GM21526 (cell line): ENCODE results near the gene ASB10.

Experiments used
- ATAC-seq: cut with Tn5 transposase; IDR thresholded peaks from one replicate; pipeline ENCODE4 v1.9.1; 2021; ENCODE audit warnings: moderate library complexity; ENCODE audit not compliant: unreplicated experiment, low FRiP score

ASB10 gene

DNA sequence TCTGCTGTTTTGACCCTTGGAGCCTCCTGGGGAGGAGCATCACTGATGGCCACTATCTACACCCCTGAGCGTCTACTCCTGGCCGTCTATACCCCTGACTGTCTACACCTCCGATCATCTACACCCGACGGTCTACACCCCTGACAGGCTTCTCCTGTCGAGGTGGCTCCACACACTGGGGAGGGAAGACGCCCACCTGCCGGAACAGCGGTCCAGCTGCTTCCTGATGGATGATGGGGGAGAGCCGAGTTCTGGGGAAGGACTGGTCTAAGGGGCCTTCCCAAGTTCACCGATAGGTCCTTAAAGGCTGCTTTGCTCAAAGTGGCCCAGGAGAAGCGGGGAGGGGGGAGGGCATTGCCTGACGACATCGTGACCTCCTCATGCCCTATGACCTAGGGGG lies 58.9 kb downstream of the ASB10 start:
- no peak for ATAC-seq

DNA sequence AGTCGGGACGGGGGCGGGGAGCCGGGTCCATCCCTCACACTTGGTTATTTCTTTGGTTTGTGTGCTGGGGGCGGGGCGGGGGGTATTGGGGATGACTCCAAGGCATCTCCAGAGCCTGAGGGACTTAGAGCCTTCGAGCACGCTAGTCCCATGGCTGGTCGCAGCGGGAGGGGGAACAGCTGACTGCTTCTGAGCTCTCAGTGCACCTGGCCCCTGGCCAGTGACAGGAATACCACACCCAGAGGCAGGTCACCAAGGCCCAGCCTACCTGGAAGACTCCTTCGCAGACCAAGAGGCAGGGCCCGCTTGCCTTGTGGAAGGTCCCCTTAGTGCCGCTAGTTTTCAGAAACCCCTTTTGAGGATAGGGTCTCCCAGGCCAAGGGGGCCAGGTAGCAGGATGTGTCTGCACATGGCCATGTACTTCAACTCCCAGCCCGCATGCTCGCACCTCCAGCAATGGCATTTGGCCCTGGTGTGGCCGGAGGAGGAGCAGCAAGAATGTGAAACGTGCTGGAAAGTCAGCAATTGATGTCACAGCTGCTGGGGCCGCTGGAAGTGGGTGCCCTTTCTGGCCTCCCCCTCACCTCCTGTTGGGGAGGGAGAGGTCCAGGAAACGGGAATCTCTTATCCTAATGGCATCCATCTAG lies 60.4 kb downstream of the ASB10 start:
- no peak for ATAC-seq

DNA sequence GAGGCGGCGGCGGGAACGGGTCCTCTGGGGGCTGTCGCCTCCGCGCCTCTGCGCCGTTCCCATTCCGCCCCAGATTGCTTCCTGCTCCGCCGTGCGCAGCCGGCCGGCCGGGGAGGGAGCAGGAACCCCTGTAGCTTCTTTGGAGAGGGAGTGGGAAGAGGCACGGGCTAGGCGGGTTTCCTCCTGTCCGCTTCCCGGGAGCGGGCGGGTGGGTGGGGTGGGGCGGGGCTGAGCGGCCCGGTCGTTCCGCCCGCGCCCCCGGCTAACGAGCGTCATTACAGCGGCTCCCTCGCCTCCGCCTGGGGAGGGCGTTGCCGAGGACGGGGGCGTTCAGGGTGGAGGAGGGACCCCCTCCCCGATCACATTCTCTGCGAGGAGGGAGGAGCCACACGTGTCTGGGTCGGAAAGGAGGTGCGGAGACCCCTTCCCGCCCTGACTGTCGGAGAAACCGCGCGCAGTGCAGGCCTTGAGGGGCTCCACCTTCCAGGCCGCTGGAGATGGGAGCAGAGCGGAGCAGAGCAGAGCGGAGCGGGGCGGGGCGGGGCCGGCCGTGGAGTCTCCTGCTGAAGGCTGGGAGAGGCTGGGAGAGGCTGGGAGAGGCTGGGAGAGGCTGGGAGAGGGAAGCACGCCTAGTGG lies 61.1 kb downstream of the ASB10 start:
- no peak for ATAC-seq
